Calu3 (cell line): ENCODE measurements around the gene PFKFB3. TPM values are rescaled to one million over a fixed set of nuclear protein-coding genes. Genes with fewer than 3 reads are reported as not detected.

ENCODE experiments used
- BruUV-seq: library from RNA; stranded (reverse); fragments of 400-500 nt; replicated peaks from 2 replicates; lab custom pipeline; 2021; lab: Mats Ljungman, UMichigan
- CTCF ChIA-PET: fragments of 300-600 bp; sonication (Branson Sonifier 250); formaldehyde crosslinking; loops from one replicate; lab custom pipeline; 2022; ENCODE audit warnings: antibody characterized with exemption; lab: Charles Lee
- DNase-seq: peaks from one replicate; pipeline ENCODE4 v3.0.0; 2022
- H3K27ac Mint-ChIP-seq: one replicate; pipeline ENCODE4 v1.8.0; 2022; ENCODE audit warnings: mixed read lengths; ENCODE audit not compliant: unreplicated experiment
- H3K27me3 Mint-ChIP-seq: one replicate; pipeline ENCODE4 v1.8.0; 2022; ENCODE audit warnings: mixed read lengths; ENCODE audit not compliant: unreplicated experiment
- H3K36me3 Mint-ChIP-seq: one replicate; pipeline ENCODE4 v1.8.0; 2022; ENCODE audit warnings: mild to moderate bottlenecking, moderate library complexity, mixed read lengths; ENCODE audit not compliant: insufficient read depth, unreplicated experiment
- H3K4me1 Mint-ChIP-seq: one replicate; pipeline ENCODE4 v1.8.0; 2022; ENCODE audit warnings: mild to moderate bottlenecking, low read depth, mixed read lengths; ENCODE audit not compliant: unreplicated experiment
- H3K4me3 Mint-ChIP-seq: one replicate; pipeline ENCODE4 v1.8.0; 2022; ENCODE audit warnings: mild to moderate bottlenecking, low read depth, moderate library complexity, mixed read lengths; ENCODE audit not compliant: unreplicated experiment
- H3K9me3 Mint-ChIP-seq: one replicate; pipeline ENCODE4 v1.8.0; 2022; ENCODE audit warnings: low read depth, mixed read lengths; ENCODE audit not compliant: unreplicated experiment
- intact Hi-C: fragments of 100-400 bp; cut with micrococcal nuclease; formaldehyde crosslinking; loops from one replicate; pipeline ENCODE4 v1.10.0; 2022; ENCODE audit not compliant: unreplicated experiment
- total RNA-seq: library from RNA; stranded (reverse); gene quantifications from 2 replicates; pipeline ENCODE4 v1.2.3, GENCODE V29; 2022
- TF ChIP-seq, protein P1 (sequence below): fragments of 200-600 bp; IDR thresholded peaks from one replicate; pipeline ENCODE4 v1.8.0; 2022; ENCODE audit warnings: antibody characterized with exemption; ENCODE audit not compliant: unreplicated experiment

Gene PFKFB3
- total RNA-seq, 1 experiment from 2014 or later = 293 TPM

DNA sequence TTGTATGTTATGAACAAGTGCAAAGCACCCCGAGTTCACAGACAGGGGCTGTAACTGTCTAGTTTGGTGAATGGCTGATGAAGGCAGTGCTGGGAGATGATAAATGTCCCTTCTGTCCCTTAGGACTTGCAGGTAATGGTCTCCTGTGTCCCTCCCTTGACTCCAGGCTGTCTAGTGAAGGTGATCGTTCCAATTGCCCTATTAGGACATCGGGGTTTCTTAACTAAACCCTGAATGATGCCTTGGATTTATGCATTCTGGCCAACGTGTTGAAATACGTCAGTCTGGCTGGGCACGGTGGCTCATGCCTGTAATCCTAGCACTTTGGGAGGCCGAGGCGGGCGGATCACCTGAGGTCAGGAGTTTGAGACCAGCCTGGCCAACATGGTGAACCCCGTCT lies 69.4 kb downstream of the PFKFB3 start:
- CTCF ChIA-PET = no interaction called here
- no peak overlapping the region for H3K4me3 Mint-ChIP-seq
- TF ChIP-seq, protein P1, sequence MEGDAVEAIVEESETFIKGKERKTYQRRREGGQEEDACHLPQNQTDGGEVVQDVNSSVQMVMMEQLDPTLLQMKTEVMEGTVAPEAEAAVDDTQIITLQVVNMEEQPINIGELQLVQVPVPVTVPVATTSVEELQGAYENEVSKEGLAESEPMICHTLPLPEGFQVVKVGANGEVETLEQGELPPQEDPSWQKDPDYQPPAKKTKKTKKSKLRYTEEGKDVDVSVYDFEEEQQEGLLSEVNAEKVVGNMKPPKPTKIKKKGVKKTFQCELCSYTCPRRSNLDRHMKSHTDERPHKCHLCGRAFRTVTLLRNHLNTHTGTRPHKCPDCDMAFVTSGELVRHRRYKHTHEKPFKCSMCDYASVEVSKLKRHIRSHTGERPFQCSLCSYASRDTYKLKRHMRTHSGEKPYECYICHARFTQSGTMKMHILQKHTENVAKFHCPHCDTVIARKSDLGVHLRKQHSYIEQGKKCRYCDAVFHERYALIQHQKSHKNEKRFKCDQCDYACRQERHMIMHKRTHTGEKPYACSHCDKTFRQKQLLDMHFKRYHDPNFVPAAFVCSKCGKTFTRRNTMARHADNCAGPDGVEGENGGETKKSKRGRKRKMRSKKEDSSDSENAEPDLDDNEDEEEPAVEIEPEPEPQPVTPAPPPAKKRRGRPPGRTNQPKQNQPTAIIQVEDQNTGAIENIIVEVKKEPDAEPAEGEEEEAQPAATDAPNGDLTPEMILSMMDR = no peak
- peaks cover 19% of the 10 kb centered on the region for H3K36me3 Mint-ChIP-seq
- intact Hi-C loops = no loop called here
- peaks cover 36% of the 10 kb centered on the region for H3K4me1 Mint-ChIP-seq
- no peaks in the 10 kb centered on the region for H3K27me3 Mint-ChIP-seq
- H3K9me3 Mint-ChIP-seq = no peaks in the 10 kb centered on the region
- H3K27ac Mint-ChIP-seq = no peak overlapping the region
- no peak for DNase-seq
- BruUV-seq = no TSS peak

DNA sequence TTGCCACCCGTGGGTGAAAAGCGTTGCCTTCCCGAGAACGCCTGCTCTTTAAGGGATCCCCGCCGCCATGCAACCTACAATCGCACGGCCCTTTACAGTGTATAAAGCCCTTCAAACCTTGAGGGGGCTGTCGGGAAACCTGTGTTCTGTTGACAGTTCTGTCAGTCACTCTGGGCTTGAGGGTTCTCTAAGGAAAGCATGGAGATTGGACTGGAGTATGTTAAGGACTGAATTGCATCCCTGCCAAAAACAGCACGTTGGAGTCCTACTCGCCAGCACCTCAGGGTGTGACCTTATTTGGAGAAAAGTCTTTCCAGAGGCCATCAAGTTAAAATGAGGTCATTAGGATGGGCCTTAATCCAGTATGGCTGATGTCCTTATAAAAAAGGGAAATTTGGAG lies 70.6 kb downstream of the PFKFB3 start:
- Mint-ChIP-seq H3K9me3 (no peaks in the 10 kb centered on the region), H3K4me3 (no peak overlapping the region), H3K36me3 (peaks cover 21% of the 10 kb centered on the region), H3K27ac (no peak overlapping the region), H3K4me1 (peaks cover 45% of the 10 kb centered on the region), H3K27me3 (no peaks in the 10 kb centered on the region)
- no peak for DNase-seq
- TF ChIP-seq, protein P1 = no peak
- intact Hi-C loops = no loop called here
- no TSS peak for BruUV-seq
- CTCF ChIA-PET = interaction anchor here (0.7 kb wide), 1 partner anchor 28 kb away, joined by 5 read pairs; no protein-coding TSS in a partner anchor

DNA sequence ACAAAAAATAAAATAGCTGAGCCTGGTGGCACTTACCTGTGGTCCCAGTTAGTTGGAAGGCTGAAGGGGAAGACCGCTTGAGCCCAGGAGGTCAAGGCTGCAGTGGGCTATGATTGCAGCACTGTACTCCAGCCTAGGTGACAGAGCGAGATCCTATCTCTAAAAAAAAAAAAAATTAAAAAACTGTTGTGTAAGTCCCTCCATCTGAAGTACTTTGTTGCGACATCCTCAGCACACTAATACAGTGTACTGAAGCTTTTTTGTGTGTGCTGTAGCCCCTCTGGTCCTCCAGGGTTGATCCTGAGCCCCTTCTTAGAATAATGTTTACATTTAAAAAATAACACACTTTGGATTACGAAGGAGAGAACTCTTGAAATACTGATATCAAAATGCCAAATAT lies 71.3 kb downstream of the PFKFB3 start:
- Mint-ChIP-seq H3K4me1 (peaks cover 46% of the 10 kb centered on the region), H3K27ac (no peak overlapping the region), H3K4me3 (no peak overlapping the region), H3K27me3 (no peaks in the 10 kb centered on the region), H3K36me3 (peaks cover 21% of the 10 kb centered on the region), H3K9me3 (no peaks in the 10 kb centered on the region)
- TF ChIP-seq, protein P1 = no peak
- no peak for DNase-seq
- CTCF ChIA-PET = interaction anchor here (2.3 kb wide), 1 partner anchor 127 kb away, joined by 27 read pairs; no protein-coding TSS in a partner anchor
- intact Hi-C loops = no loop called here
- BruUV-seq = no TSS peak

DNA sequence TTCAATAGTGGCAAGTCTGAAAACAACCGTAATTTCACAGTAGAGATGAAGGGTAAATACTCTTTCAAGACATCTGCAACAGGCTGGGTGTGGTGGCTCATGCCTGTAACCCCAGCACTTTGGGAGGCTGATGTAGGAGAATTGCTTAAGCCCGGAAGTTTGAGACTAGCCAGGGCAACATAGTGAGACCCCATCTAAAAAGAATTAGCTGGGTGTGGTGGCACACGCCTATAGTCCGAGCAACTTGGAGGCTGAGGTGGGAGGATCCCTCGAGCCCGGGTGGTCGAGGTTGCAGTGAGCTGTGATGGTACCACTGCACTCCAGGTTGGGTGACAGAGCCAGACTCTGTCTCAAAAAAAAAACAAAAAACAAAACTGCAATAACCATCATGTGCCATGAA lies 71.8 kb downstream of the PFKFB3 start:
- intact Hi-C loops = no loop called here
- no TSS peak for BruUV-seq
- TF ChIP-seq, protein P1 = no peak
- H3K36me3 Mint-ChIP-seq = peaks cover 26% of the 10 kb centered on the region
- H3K27me3 Mint-ChIP-seq = no peaks in the 10 kb centered on the region
- peak overlapping the region; percentile 65 for H3K4me3 Mint-ChIP-seq
- no peaks in the 10 kb centered on the region for H3K9me3 Mint-ChIP-seq
- peaks cover 50% of the 10 kb centered on the region for H3K4me1 Mint-ChIP-seq
- CTCF ChIA-PET = interaction anchor here (1.4 to 2.3 kb wide), 2 partner anchors 36 to 127 kb away, joined by 6 to 27 read pairs; no protein-coding TSS in a partner anchor
- no peak for DNase-seq
- peak overlapping the region; percentile 99 for H3K27ac Mint-ChIP-seq
